Cardiac fibroblast (primary cell): Measurements from ENCODE around the gene TECR.

Source experiments
- DNase-seq, 2 donors: peaks; one replicate each; pipeline versions ENCODE4 v3.0.0 to v3.0.0-alpha.2; 2010; ENCODE audit warnings: low read depth in 2 of 2
- H3K4me3 ChIP-seq, 2 donors: replicated peaks in 1 of 2; 1 replicate in 1 of 2; 2 replicates in 1 of 2; pipeline ENCODE4 v1.5.1; 2011; ENCODE audit warnings: low read depth in 2 of 2, low read length in 2 of 2, mild to moderate bottlenecking in 2 of 2, moderate library complexity in 1 of 2
- TF ChIP-seq, protein P1 (sequence below): IDR thresholded peaks from one replicate; pipeline ENCODE4 v1.5.1; 2011; ENCODE audit warnings: low read depth, mild to moderate bottlenecking, low read length, inconsistent platforms

The TECR gene

DNA sequence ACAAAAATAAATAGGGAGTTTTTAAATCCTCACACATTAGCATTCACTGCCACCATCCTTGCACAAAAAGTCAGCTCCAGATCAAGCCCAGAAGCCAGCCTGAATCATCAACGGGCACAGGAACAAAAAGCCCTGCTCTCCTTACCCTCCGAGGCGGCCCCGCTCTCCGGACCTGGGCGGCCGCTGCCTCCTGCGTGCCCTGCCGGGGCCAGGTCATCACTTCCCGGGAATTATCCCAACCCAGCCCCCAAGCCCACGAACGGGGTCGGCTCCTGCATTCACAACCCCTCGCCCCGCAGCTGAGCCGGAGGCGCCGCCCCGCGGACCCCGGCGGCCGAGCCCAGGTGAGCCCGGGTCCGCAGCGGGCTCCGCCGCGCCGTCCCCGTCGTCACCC, 12.0 kb upstream of the TECR start:
- DNase-seq, result peak in 1 of 2 donors; percentile 32
- H3K4me3 ChIP-seq, result peak overlapping the region; percentile 92 to 95
- TF ChIP-seq, protein P1, sequence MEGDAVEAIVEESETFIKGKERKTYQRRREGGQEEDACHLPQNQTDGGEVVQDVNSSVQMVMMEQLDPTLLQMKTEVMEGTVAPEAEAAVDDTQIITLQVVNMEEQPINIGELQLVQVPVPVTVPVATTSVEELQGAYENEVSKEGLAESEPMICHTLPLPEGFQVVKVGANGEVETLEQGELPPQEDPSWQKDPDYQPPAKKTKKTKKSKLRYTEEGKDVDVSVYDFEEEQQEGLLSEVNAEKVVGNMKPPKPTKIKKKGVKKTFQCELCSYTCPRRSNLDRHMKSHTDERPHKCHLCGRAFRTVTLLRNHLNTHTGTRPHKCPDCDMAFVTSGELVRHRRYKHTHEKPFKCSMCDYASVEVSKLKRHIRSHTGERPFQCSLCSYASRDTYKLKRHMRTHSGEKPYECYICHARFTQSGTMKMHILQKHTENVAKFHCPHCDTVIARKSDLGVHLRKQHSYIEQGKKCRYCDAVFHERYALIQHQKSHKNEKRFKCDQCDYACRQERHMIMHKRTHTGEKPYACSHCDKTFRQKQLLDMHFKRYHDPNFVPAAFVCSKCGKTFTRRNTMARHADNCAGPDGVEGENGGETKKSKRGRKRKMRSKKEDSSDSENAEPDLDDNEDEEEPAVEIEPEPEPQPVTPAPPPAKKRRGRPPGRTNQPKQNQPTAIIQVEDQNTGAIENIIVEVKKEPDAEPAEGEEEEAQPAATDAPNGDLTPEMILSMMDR, result no peak

GRCh38 chr19:14517840-14518505, 11.4 kb upstream of the TECR start, which contains the start of gene DNAJB1:
TSS of gene DNAJB1 (minus strand) at chr19:14518397. CDS start at chr19:14518349, 48 bp downstream.
- peak; percentile 73 to 85 for DNase-seq
- H3K4me3 ChIP-seq, result peak within 1 kb of the TSS; percentile 92 to 95
- TF ChIP-seq, protein P1, result no peak

DNA sequence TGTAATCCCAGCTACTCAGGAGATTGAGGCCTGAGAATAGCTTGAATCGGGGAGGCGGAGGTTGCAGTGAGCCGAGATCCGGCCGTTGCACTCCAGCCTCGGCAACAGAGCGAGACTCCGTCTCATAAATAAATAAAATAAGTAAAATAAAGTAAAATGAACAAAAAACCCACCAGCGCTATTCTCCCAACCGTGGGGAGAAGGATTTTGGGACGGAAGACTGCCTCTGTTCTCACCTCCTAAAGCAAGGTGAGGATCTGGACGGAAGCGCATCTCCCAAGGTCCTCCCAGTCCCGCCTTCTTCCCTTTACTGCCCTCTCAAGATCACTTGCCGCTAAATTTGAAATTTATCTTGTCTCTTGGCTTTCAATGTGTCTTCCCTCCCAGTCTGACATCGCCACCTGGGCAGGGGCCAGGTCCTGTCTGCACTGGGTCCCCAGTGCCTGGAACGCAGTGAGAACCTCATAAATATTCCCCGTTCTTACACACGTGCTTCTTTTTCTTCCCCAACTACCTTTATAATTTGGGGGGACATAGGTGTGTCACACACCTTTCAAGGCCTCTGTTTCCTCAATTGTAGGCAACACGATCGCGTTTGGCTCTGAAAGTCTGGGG, 10.0 kb upstream of the TECR start:
- TF ChIP-seq, protein P1, result no peak
- no peak for DNase-seq
- H3K4me3 ChIP-seq, result no peak overlapping the region

- no peak overlapping the region for H3K4me3 ChIP-seq
- DNase-seq, result peak; percentile 60 to 84
- TF ChIP-seq, protein P1, result no peak
Observed at GRCh38 chr19:14519860-14520407, 9.5 kb upstream of the TECR start.

DNA sequence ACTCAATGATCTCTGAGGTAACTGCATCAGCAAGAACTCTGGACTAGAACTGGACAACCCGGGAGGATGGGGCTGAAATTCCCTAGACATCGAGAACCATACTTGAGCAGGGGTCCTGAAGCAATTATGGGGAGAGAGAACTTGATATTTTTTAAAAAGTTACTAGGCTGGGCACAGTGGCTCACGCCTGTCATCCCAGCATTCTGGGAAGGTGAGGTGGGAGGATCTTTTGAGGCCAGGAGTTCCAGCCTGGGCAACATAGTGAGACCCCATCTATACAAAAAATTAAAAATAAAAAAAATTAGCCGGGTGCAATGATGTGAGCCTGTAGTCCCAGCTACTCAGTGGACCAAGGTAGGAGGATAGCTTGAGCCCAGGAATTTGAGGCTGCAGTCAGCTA, 8.9 kb upstream of the TECR start:
- TF ChIP-seq, protein P1, result no peak
- no peak overlapping the region for H3K4me3 ChIP-seq
- DNase-seq, result no peak

- TF ChIP-seq, protein P1, result no peak
- H3K4me3 ChIP-seq, result no peak overlapping the region
- no peak for DNase-seq
Observed at GRCh38 chr19:14525729-14526128, 3.7 kb upstream of the TECR start.
